GM23338 (cell line): ENCODE measurements around the gene HECTD2. TPM values are rescaled to one million over a fixed set of nuclear protein-coding genes. Genes with fewer than 3 reads are reported as not detected.

Source experiments
- ATAC-seq: fragments of 200-7000 bp; cut with Tn5 transposase; 3 replicates; pipeline ENCODE4 v1.9.1; 2020
- DNase-seq: peaks from one replicate; pipeline ENCODE4 v3.0.0-alpha.2; 2015; ENCODE audit warnings: low spot score
- H2AFZ ChIP-seq: fragments of 200-600 bp; sonication (generic); 2 replicates; pipeline ENCODE4 v1.8.0; 2016; ENCODE audit warnings: antibody characterized with exemption, mild to moderate bottlenecking, moderate library complexity
- H3F3A ChIP-seq: fragments of 200-600 bp; sonication (generic); replicated peaks from 2 replicates; pipeline ENCODE4 v1.8.0; 2017; ENCODE audit warnings: antibody characterized with exemption, mixed run types, low read depth
- H3K27ac ChIP-seq: fragments of 200-600 bp; sonication (generic); 2 replicates; pipeline ENCODE4 v1.6.1; 2016; ENCODE audit warnings: low read depth
- H3K27me3 ChIP-seq: fragments of 200-600 bp; sonication (generic); 2 replicates; pipeline ENCODE4 v1.8.0; 2016; ENCODE audit warnings: mild to moderate bottlenecking, mixed run types, moderate library complexity; ENCODE audit not compliant: insufficient read depth
- H3K36me3 ChIP-seq: fragments of 200-600 bp; sonication (generic); 2 replicates; pipeline ENCODE4 v1.8.0; 2016; ENCODE audit warnings: mild to moderate bottlenecking; ENCODE audit not compliant: insufficient read depth
- H3K4me1 ChIP-seq: fragments of 200-600 bp; sonication (generic); 2 replicates; pipeline ENCODE4 v1.8.0; 2016; ENCODE audit warnings: mild to moderate bottlenecking, moderate library complexity; ENCODE audit not compliant: insufficient read depth
- H3K4me2 ChIP-seq: fragments of 200-600 bp; sonication (generic); 2 replicates; pipeline ENCODE4 v1.7.1; 2017; ENCODE audit warnings: mixed run types
- H3K4me3 ChIP-seq: fragments of 200-600 bp; sonication (generic); 2 replicates; pipeline ENCODE4 v1.6.1; 2016; ENCODE audit warnings: mixed run types
- H3K79me2 ChIP-seq: fragments of 200-600 bp; sonication (generic); replicated peaks from 2 replicates; pipeline ENCODE4 v1.8.0; 2017; ENCODE audit warnings: mild to moderate bottlenecking; ENCODE audit not compliant: insufficient read depth
- H3K9me2 ChIP-seq: fragments of 200-600 bp; sonication (generic); 2 replicates; pipeline ENCODE4 v1.8.0; 2017; ENCODE audit not compliant: insufficient read depth
- H4K20me1 ChIP-seq: fragments of 200-600 bp; sonication (generic); replicated peaks from 2 replicates; pipeline ENCODE4 v1.8.0; 2017; ENCODE audit warnings: mild to moderate bottlenecking; ENCODE audit not compliant: insufficient read depth
- H3K27ac Mint-ChIP-seq: 2 replicates; pipeline ENCODE4 v1.8.0; 2020; ENCODE audit warnings: inconsistent platforms, mild to moderate bottlenecking, moderate library complexity, mixed read lengths
- H3K27me3 Mint-ChIP-seq: 3 replicates; pipeline ENCODE4 v1.8.0; 2022; ENCODE audit warnings: low read depth, mild to moderate bottlenecking, moderate library complexity, mixed read lengths, inconsistent platforms; ENCODE audit not compliant: insufficient read depth, poor library complexity
- H3K36me3 Mint-ChIP-seq: 3 replicates; pipeline ENCODE4 v1.8.0; 2021; ENCODE audit warnings: low read depth, mild to moderate bottlenecking, inconsistent platforms, moderate library complexity, mixed read lengths
- H3K4me1 Mint-ChIP-seq: 3 replicates; pipeline ENCODE4 v1.8.0; 2020; ENCODE audit warnings: mild to moderate bottlenecking, inconsistent platforms, mixed read lengths
- H3K4me3 Mint-ChIP-seq: 3 replicates; pipeline ENCODE4 v1.8.0; 2021; ENCODE audit warnings: moderate library complexity, mild to moderate bottlenecking, inconsistent platforms, mixed read lengths
- H3K9me3 Mint-ChIP-seq: 3 replicates; pipeline ENCODE4 v1.8.0; 2020; ENCODE audit warnings: moderate library complexity, mild to moderate bottlenecking, inconsistent platforms, mixed read lengths
- CREB1 ChIP-seq: fragments of 250-450 bp; sonication (Bioruptor Pico); IDR thresholded peaks from 2 replicates; pipeline ENCODE4 v1.5.0; 2020; ENCODE audit warnings: low read depth, mild to moderate bottlenecking, moderate library complexity
- CTCF ChIP-seq, 2 experiments: fragments of 200-600 bp in 1 of 2; sonication (generic) in 1 of 2; conservative IDR thresholded peaks; 2 replicates each; pipeline versions ENCODE4 v1.5.1 to v1.6.1; 2016 to 2017; ENCODE audit warnings: antibody characterized with exemption in 2 of 2, low read depth in 2 of 2, mild to moderate bottlenecking in 2 of 2, moderate library complexity in 1 of 2
- EZH2 ChIP-seq: fragments of 200-600 bp; sonication (generic); IDR thresholded peaks from one replicate; pipeline ENCODE4 v1.8.0; 2017; ENCODE audit warnings: antibody characterized with exemption, mild to moderate bottlenecking, low read depth; ENCODE audit not compliant: unreplicated experiment
- EZH2phosphoT487 ChIP-seq: fragments of 200-600 bp; sonication (generic); IDR thresholded peaks from one replicate; pipeline ENCODE4 v1.8.1; 2018; ENCODE audit warnings: antibody characterized with exemption; ENCODE audit not compliant: unreplicated experiment
- JUNB ChIP-seq: IDR thresholded peaks from one replicate; pipeline ENCODE4 v1.6.1; 2016; ENCODE audit warnings: antibody characterized with exemption; ENCODE audit not compliant: unreplicated experiment
- NANOG ChIP-seq: IDR thresholded peaks from 2 replicates; pipeline ENCODE4 v1.6.1; 2016; ENCODE audit warnings: antibody characterized with exemption, borderline replicate concordance
- POLR2AphosphoS5 ChIP-seq: IDR thresholded peaks from 2 replicates; pipeline ENCODE4 v1.6.1; 2016; ENCODE audit warnings: antibody characterized with exemption, low read depth
- STAT1 ChIP-seq: IDR thresholded peaks from one replicate; pipeline ENCODE4 v1.6.1; 2016; ENCODE audit warnings: antibody characterized with exemption; ENCODE audit not compliant: unreplicated experiment
- ZNF114 ChIP-seq: fragments of 250-450 bp; sonication (Bioruptor Pico); IDR thresholded peaks from 2 replicates; pipeline ENCODE4 v1.5.0; 2020; ENCODE audit warnings: mild to moderate bottlenecking, moderate library complexity
- ZNF331 ChIP-seq: fragments of 250-450 bp; sonication (Bioruptor Pico); IDR thresholded peaks from 2 replicates; pipeline ENCODE4 v1.5.0; 2020; ENCODE audit warnings: low read depth, mild to moderate bottlenecking, moderate library complexity
- polyA plus RNA-seq: library from polyadenylated mRNA; unstranded; fragments of >200 nt; fragmentation: Nextera tagmentation; extraction: Ambion mirVana; gene quantifications from 2 replicates; pipeline ENCODE4 v1.2.1, GENCODE V29; 2016
- total RNA-seq: library from RNA; depleted of rRNA; stranded (reverse); fragments of >200 nt; shearing (Covaris generic); gene quantifications from 2 replicates; pipeline ENCODE4 v1.2.3, GENCODE V29; 2014
- TF ChIP-seq, protein P1 (sequence below): IDR thresholded peaks from 2 replicates; pipeline ENCODE4 v1.6.1; 2016; ENCODE audit warnings: antibody characterized with exemption
- TF ChIP-seq, protein P2 (sequence below): IDR thresholded peaks from one replicate; pipeline ENCODE4 v1.6.1; 2018; ENCODE audit warnings: antibody characterized with exemption; ENCODE audit not compliant: unreplicated experiment
- TF ChIP-seq, protein P3 (sequence below): fragments of 250-450 bp; sonication (Bioruptor Pico); IDR thresholded peaks from 2 replicates; pipeline ENCODE4 v1.5.0; 2020; ENCODE audit warnings: mild to moderate bottlenecking, moderate library complexity

Gene HECTD2
- total and polyA plus RNA-seq, 2 experiments from 2014 or later = 8.5 to 14.4 TPM

DNA sequence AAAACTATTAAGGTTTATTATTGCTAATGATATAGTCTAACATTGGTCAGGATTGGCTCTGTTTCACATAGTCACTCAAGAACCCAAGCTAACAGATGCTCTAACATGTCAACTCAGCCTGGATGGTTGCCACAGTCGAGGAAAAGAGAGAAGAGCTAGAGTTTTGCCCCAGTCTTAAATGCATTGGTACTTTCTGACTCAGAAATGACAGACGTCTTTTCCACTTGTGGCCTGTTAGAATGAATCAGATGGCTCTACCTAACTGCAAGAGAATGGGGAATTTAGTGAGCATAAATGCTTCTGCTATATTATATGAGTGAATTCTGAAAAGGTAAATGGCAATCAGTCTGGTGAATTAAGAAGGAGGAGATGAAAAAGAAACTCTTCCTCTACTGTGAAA lies 13.9 kb downstream of the HECTD2 start:
- Mint-ChIP-seq H3K9me3 (no peaks in the 10 kb centered on the region), H3K27ac (no peak overlapping the region), H3K4me1 (peaks cover 4% of the 10 kb centered on the region; the same call in 2 of the 3 replicates), H3K4me3 (no peak overlapping the region), H3K36me3 (peaks cover 4% of the 10 kb centered on the region; the same call in 2 of the 3 replicates), H3K27me3 (no peaks in the 10 kb centered on the region)
- no peak overlapping the region for H3K4me3 ChIP-seq
- H4K20me1 ChIP-seq = no peaks in the 10 kb centered on the region
- H3K9me2 ChIP-seq = no peaks in the 10 kb centered on the region
- no peak overlapping the region for H3K4me2 ChIP-seq
- TF ChIP-seq STAT1 (no peak), EZH2phosphoT487 (no peak), ZNF331 (CRISPR knock-in tag) (no peak), EZH2 (no peak), POLR2AphosphoS5 (no peak), NANOG (no peak), JUNB (no peak), CREB1 (CRISPR knock-in tag) (no peak), ZNF114 (CRISPR knock-in tag) (no peak), CTCF (conservative IDR thresholded peaks at IDR 0.05; ENCODE audit: low read depth in 2 of 2) (no peak)
- TF ChIP-seq, protein P1, sequence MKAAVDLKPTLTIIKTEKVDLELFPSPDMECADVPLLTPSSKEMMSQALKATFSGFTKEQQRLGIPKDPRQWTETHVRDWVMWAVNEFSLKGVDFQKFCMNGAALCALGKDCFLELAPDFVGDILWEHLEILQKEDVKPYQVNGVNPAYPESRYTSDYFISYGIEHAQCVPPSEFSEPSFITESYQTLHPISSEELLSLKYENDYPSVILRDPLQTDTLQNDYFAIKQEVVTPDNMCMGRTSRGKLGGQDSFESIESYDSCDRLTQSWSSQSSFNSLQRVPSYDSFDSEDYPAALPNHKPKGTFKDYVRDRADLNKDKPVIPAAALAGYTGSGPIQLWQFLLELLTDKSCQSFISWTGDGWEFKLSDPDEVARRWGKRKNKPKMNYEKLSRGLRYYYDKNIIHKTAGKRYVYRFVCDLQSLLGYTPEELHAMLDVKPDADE = no peak
- TF ChIP-seq, protein P2, sequence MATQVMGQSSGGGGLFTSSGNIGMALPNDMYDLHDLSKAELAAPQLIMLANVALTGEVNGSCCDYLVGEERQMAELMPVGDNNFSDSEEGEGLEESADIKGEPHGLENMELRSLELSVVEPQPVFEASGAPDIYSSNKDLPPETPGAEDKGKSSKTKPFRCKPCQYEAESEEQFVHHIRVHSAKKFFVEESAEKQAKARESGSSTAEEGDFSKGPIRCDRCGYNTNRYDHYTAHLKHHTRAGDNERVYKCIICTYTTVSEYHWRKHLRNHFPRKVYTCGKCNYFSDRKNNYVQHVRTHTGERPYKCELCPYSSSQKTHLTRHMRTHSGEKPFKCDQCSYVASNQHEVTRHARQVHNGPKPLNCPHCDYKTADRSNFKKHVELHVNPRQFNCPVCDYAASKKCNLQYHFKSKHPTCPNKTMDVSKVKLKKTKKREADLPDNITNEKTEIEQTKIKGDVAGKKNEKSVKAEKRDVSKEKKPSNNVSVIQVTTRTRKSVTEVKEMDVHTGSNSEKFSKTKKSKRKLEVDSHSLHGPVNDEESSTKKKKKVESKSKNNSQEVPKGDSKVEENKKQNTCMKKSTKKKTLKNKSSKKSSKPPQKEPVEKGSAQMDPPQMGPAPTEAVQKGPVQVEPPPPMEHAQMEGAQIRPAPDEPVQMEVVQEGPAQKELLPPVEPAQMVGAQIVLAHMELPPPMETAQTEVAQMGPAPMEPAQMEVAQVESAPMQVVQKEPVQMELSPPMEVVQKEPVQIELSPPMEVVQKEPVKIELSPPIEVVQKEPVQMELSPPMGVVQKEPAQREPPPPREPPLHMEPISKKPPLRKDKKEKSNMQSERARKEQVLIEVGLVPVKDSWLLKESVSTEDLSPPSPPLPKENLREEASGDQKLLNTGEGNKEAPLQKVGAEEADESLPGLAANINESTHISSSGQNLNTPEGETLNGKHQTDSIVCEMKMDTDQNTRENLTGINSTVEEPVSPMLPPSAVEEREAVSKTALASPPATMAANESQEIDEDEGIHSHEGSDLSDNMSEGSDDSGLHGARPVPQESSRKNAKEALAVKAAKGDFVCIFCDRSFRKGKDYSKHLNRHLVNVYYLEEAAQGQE = no peak
- TF ChIP-seq, protein P3, sequence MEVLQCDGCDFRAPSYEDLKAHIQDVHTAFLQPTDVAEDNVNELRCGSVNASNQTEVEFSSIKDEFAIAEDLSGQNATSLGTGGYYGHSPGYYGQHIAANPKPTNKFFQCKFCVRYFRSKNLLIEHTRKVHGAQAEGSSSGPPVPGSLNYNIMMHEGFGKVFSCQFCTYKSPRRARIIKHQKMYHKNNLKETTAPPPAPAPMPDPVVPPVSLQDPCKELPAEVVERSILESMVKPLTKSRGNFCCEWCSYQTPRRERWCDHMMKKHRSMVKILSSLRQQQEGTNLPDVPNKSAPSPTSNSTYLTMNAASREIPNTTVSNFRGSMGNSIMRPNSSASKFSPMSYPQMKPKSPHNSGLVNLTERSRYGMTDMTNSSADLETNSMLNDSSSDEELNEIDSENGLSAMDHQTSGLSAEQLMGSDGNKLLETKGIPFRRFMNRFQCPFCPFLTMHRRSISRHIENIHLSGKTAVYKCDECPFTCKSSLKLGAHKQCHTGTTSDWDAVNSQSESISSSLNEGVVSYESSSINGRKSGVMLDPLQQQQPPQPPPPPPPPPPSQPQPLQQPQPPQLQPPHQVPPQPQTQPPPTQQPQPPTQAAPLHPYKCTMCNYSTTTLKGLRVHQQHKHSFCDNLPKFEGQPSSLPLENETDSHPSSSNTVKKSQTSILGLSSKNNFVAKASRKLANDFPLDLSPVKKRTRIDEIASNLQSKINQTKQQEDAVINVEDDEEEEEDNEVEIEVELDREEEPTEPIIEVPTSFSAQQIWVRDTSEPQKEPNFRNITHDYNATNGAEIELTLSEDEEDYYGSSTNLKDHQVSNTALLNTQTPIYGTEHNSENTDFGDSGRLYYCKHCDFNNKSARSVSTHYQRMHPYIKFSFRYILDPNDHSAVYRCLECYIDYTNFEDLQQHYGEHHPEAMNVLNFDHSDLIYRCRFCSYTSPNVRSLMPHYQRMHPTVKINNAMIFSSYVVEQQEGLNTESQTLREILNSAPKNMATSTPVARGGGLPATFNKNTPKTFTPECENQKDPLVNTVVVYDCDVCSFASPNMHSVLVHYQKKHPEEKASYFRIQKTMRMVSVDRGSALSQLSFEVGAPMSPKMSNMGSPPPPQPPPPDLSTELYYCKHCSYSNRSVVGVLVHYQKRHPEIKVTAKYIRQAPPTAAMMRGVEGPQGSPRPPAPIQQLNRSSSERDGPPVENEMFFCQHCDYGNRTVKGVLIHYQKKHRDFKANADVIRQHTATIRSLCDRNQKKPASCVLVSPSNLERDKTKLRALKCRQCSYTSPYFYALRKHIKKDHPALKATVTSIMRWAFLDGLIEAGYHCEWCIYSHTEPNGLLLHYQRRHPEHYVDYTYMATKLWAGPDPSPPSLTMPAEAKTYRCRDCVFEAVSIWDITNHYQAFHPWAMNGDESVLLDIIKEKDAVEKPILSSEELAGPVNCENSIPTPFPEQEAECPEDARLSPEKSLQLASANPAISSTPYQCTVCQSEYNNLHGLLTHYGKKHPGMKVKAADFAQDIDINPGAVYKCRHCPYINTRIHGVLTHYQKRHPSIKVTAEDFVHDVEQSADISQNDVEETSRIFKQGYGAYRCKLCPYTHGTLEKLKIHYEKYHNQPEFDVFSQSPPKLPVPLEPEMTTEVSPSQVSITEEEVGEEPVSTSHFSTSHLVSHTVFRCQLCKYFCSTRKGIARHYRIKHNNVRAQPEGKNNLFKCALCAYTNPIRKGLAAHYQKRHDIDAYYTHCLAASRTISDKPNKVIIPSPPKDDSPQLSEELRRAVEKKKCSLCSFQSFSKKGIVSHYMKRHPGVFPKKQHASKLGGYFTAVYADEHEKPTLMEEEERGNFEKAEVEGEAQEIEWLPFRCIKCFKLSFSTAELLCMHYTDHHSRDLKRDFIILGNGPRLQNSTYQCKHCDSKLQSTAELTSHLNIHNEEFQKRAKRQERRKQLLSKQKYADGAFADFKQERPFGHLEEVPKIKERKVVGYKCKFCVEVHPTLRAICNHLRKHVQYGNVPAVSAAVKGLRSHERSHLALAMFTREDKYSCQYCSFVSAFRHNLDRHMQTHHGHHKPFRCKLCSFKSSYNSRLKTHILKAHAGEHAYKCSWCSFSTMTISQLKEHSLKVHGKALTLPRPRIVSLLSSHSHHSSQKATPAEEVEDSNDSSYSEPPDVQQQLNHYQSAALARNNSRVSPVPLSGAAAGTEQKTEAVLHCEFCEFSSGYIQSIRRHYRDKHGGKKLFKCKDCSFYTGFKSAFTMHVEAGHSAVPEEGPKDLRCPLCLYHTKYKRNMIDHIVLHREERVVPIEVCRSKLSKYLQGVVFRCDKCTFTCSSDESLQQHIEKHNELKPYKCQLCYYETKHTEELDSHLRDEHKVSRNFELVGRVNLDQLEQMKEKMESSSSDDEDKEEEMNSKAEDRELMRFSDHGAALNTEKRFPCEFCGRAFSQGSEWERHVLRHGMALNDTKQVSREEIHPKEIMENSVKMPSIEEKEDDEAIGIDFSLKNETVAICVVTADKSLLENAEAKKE (CRISPR knock-in tag) = no peak
- H3K79me2 ChIP-seq = peaks cover 6% of the 10 kb centered on the region; the same call in 1 of the 2 replicates
- H2AFZ ChIP-seq = no peak overlapping the region
- no peaks in the 10 kb centered on the region for H3K36me3 ChIP-seq
- DNase-seq = no peak
- H3F3A ChIP-seq = no peaks in the 10 kb centered on the region
- no peaks in the 10 kb centered on the region for H3K4me1 ChIP-seq
- no peak overlapping the region for H3K27ac ChIP-seq
- H3K27me3 ChIP-seq = no peaks in the 10 kb centered on the region
- no peak for ATAC-seq
